ENCODE results near the gene UAP1L1. TPM values are rescaled to one million over a fixed set of nuclear protein-coding genes. Genes with fewer than 3 reads are reported as not detected.
A peak's percentile ranks its signal among the peaks of the same experiment; 100 is the strongest.
"Not testable (repeated sequence)": the region's sequence is repeated elsewhere in the genome, so short reads cannot be mapped to it uniquely, and the experiment has no call there.

UAP1L1 gene
- total RNA-seq, 4 donors from 2014 or later: 3.6 to 5.8 (median 5.0) TPM

GRCh38 chr9:137030006-137030405 lies 47.3 kb upstream of the UAP1L1 start:
- 81% methylated on average over 6 of the region's 15 CpGs for WGBS
- no peaks in the 10 kb centered on the region for H3K36me3 ChIP-seq
- H3K4me3 ChIP-seq: no peak overlapping the region
- H3K27ac ChIP-seq (replicated peaks in 1 of 4): no peak overlapping the region
- H3K4me1 ChIP-seq: peaks cover 29 to 50% (median 48%) of the 10 kb centered on the region in 4 donors
- DNase-seq (ENCODE audit: extremely low spot score): no peak
- no peak for TF ChIP-seq CTCF (IDR thresholded peaks at IDR 0.05)
- TF ChIP-seq POLR2A (IDR thresholded peaks at IDR 0.05; ENCODE audit: low read depth): no peak
- no peak for TF ChIP-seq POLR2AphosphoS5 (IDR thresholded peaks at IDR 0.05)
- TF ChIP-seq EP300 (IDR thresholded peaks at IDR 0.05): no peak
- intact Hi-C loops (cut with DNase I): no loop called here
- H3K9me3 ChIP-seq: no peaks in the 10 kb centered on the region
- H3K27me3 ChIP-seq: peaks cover 0 to 7% (median 0%) of the 10 kb centered on the region in 4 donors

GRCh38 chr9:137030538-137031527 lies 46.5 kb upstream of the UAP1L1 start:
- Histone ChIP-seq H3K4me1 (peaks cover 34 to 53% (median 48%) of the 10 kb centered on the region in 4 donors), H3K4me3 (no peak overlapping the region), H3K36me3 (no peaks in the 10 kb centered on the region), H3K27ac (replicated peaks in 1 of 4) (no peak overlapping the region), H3K27me3 (peaks cover 0 to 8% (median 0%) of the 10 kb centered on the region in 4 donors), H3K9me3 (no peaks in the 10 kb centered on the region)
- intact Hi-C loops (cut with DNase I): no loop called here
- WGBS: 85% methylated on average over 34 of the region's 65 CpGs
- DNase-seq (ENCODE audit: extremely low spot score): no peak
- TF ChIP-seq CTCF (IDR thresholded peaks at IDR 0.05) (no peak), EP300 (IDR thresholded peaks at IDR 0.05) (no peak), POLR2AphosphoS5 (IDR thresholded peaks at IDR 0.05) (no peak), POLR2A (IDR thresholded peaks at IDR 0.05; ENCODE audit: low read depth) (no peak)

- peaks cover 26 to 40% (median 36%) of the 10 kb centered on the region in 4 donors for H3K4me1 ChIP-seq
- H3K27me3 ChIP-seq: peaks cover 0 to 8% (median 0%) of the 10 kb centered on the region in 4 donors
- no peak for DNase-seq (ENCODE audit: extremely low spot score)
- intact Hi-C loops (cut with DNase I): no loop called here
- H3K36me3 ChIP-seq: peaks cover 0 to 3% (median 2%) of the 10 kb centered on the region in 4 donors
- H3K9me3 ChIP-seq: no peaks in the 10 kb centered on the region
- peak within 1 kb of the TSS in 1 of 4 donors; percentile 38 for H3K4me3 ChIP-seq
- TF ChIP-seq CTCF (IDR thresholded peaks at IDR 0.05) (no peak), POLR2AphosphoS5 (IDR thresholded peaks at IDR 0.05) (no peak), POLR2A (IDR thresholded peaks at IDR 0.05; ENCODE audit: low read depth) (no peak), EP300 (IDR thresholded peaks at IDR 0.05) (no peak)
- H3K27ac ChIP-seq (replicated peaks in 1 of 4): no peak within 1 kb of the TSS
- WGBS: 63% methylated on average over 13 of the region's 16 CpGs
These were observed 45.2 kb upstream of the UAP1L1 start, which contains the start of gene FUT7 for GRCh38 chr9:137031904-137032640. Gene FUT7 (minus strand): TSS chr9:137032088. CDS start chr9:137031991, 97 bp downstream.

- H3K27me3 ChIP-seq: peaks cover 0 to 8% (median 0%) of the 10 kb centered on the region in 4 donors
- WGBS: 60% methylated on average over 5 of the region's 10 CpGs
- H3K27ac ChIP-seq (replicated peaks in 1 of 4): no peak overlapping the region
- H3K9me3 ChIP-seq: no peaks in the 10 kb centered on the region
- DNase-seq (ENCODE audit: extremely low spot score): no peak
- intact Hi-C loops (cut with DNase I): no loop called here
- no peak for TF ChIP-seq POLR2A (IDR thresholded peaks at IDR 0.05; ENCODE audit: low read depth)
- TF ChIP-seq EP300 (IDR thresholded peaks at IDR 0.05): no peak
- no peak for TF ChIP-seq POLR2AphosphoS5 (IDR thresholded peaks at IDR 0.05)
- TF ChIP-seq CTCF (IDR thresholded peaks at IDR 0.05): no peak
- peaks cover 0 to 11% (median 9%) of the 10 kb centered on the region in 4 donors for H3K36me3 ChIP-seq
- H3K4me1 ChIP-seq: peaks cover 20 to 34% (median 30%) of the 10 kb centered on the region in 4 donors
- H3K4me3 ChIP-seq: peak overlapping the region in 2 of 4 donors; percentile 27 to 39
These were observed 44.5 kb upstream of the UAP1L1 start for GRCh38 chr9:137032858-137033257.

DNA sequence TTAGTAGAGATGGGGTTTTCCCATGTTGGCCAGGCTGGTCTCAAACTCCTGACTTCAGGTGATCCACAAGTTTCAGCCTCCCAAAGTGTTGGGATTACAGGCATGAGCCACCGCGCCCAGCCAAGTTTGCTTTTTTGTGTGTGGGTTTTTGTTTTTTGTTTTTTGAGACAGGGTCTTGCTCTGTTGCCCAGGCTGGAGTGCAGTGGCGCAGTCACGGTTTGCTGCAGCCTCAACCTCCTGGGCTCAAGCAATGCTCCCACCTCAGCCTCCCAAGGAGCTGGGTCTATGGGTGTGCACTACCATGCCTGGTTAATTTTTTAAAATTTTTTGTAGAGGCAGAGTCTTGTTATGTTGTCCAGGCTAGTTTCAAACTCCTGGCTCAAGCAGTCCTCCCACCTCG lies 43.8 kb upstream of the UAP1L1 start:
- WGBS: 92% methylated on average over 5 of the region's 5 CpGs
- DNase-seq (ENCODE audit: extremely low spot score); H3K27ac ChIP-seq (replicated peaks in 1 of 4); H3K9me3 ChIP-seq; intact Hi-C loops (cut with DNase I); H3K27me3 ChIP-seq: not testable (repeated sequence)
- Histone ChIP-seq H3K36me3 (peaks cover 0 to 17% (median 13%) of the 10 kb centered on the region in 4 donors), H3K4me1 (peaks cover 18 to 32% (median 27%) of the 10 kb centered on the region in 4 donors), H3K4me3 (peak overlapping the region in 3 of 4 donors; percentile 14 to 39 (median 27))

Data from esophagus muscularis mucosa (tissue), 4 donors.